Gastroesophageal sphincter (tissue), 3 donors: ENCODE results near the gene INTS14.

Experiments
- CTCF ChIP-seq, 4 experiments: fragments of 200-600 bp in 2 of 4; fragments of 450-650 bp in 2 of 4; sonication (generic) in 1 of 4; IDR thresholded peaks; one replicate each; pipeline ENCODE4 v1.5.1; 2017 to 2019; ENCODE audit warnings: antibody characterized with exemption in 4 of 4, mild to moderate bottlenecking in 2 of 4, moderate library complexity in 2 of 4
- EP300 ChIP-seq: sonication (generic); formaldehyde crosslinking; IDR thresholded peaks from one replicate; pipeline ENCODE4 v1.6.1; 2017; ENCODE audit warnings: antibody characterized with exemption, mild to moderate bottlenecking
- POLR2A ChIP-seq, 2 donors: fragments of 450-650 bp; IDR thresholded peaks; one replicate each; pipeline ENCODE4 v1.6.1; 2017; ENCODE audit warnings: antibody characterized with exemption in 2 of 2, mild to moderate bottlenecking in 2 of 2, moderate library complexity in 1 of 2
- POLR2AphosphoS5 ChIP-seq: sonication (generic); formaldehyde crosslinking; IDR thresholded peaks from one replicate; pipeline ENCODE4 v1.6.1; 2017; ENCODE audit warnings: antibody characterized with exemption

- TF ChIP-seq CTCF (IDR thresholded peaks at IDR 0.05) (no peak), POLR2A (IDR thresholded peaks at IDR 0.05) (no peak), EP300 (no peak), POLR2AphosphoS5 (no peak)
Measured at GRCh38 chr15:65533057-65533756, 77.7 kb downstream of the INTS14 start.
